Nucleus accumbens (tissue), 56 donors: Measurements from ENCODE around the gene GPR25.

Experiments used
- DNase-seq, 56 donors: peaks; one replicate each; lab custom pipeline; 2025; lab: John Stamatoyannopoulos, UW

The GPR25 gene

GRCh38 chr1:200892958-200893357 lies 20.2 kb downstream of the GPR25 start:
- DNase-seq, result no peak

GRCh38 chr1:200893411-200893901 lies 20.7 kb downstream of the GPR25 start:
- no peak for DNase-seq

DNA sequence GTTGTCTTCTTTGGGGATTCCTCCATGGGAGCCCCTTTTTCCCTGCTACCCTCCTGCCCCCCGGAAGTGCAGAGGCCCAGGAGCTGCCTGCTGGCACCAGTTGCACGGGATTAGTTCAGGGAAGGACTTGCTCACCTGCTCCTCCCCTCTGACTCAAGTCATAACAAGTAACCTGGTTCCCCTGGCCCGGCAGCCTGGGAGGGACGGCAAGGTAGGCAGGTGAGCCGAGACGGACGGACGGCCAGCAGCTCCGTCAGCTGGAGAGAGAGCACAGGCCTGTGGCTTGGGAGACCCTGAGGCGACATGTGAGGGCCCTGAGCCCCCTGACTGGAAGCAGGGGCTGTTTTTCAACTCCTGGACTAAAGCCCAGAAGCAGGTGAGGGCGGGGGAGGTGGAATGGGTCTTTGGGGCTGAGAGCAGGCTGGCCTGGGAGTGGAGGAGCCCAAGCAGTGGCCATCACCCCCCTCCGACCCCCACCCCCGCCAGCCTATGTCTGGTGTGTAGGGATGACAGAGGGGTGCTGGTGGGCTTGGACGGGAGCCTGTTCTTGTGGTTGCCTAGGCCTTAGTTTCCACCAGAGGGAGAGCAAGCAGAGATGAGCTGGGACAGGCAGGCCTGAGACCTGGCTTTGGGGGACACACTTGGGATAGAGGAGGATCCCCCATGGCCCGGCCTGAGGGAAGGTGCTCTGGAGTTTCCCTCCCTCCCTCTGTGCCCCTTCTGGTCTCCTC lies 22.1 kb downstream of the GPR25 start, which contains the start of gene INAVA:
Gene INAVA, plus strand, starts transcription at position 189 of the 731 bp plus-strand sequence. CDS start 3,501 bp downstream, outside the sequence.
- DNase-seq, result no peak

DNA sequence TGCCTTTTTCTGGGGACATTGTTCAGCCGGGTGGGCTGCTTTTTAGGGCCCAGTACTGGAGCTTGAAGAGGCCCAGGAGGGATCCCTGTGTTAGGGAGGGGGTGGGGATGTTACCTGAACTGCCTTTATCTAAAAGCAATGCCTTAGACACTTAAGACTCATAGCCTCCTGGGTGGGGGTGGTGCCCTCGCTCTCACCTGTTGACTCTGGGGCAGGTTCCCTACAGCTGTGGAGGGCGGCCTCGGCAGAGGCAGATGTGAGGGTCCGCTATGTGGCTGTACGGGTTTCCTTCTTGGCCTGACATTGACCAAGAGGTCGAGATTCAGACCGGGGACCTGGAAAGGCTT lies 22.6 kb downstream of the GPR25 start:
- no peak for DNase-seq

- DNase-seq, result no peak
These were observed 23.2 kb downstream of the GPR25 start for GRCh38 chr1:200895801-200896530.

DNA sequence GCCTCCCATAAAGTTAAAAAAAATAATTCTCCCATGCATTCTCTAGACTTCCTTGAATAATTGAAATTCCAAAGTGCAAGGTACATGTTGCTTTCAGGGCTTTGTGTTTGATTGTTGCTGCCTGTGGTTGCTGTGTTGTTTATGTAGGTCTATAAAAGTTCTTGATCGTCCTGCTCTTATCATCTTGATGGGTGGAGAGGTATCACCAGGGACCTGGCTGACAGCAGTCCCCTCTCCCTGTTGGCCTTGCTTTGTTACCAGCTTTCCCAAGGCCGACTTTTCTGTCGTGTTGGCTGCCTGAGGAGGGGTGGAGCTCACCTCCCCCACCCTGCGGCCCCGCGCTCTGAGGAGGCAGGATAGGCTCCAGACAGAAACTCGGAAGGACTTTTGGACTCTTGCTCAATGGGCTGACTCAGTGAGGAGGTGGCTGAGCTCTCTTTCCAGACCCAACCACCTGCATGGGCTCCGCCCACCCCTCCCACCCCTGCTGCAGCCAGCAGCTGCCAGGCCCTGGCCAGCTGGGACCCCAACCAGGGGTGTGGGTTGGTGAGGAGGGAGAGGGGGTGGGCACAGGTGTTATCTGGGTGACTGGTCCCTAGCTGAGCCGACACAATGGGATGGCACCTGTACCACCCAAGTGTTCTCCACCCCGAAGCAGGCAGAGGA lies 23.9 kb downstream of the GPR25 start:
- no peak for DNase-seq

- no peak for DNase-seq
These were observed 24.5 kb downstream of the GPR25 start for GRCh38 chr1:200897259-200897658.

DNA sequence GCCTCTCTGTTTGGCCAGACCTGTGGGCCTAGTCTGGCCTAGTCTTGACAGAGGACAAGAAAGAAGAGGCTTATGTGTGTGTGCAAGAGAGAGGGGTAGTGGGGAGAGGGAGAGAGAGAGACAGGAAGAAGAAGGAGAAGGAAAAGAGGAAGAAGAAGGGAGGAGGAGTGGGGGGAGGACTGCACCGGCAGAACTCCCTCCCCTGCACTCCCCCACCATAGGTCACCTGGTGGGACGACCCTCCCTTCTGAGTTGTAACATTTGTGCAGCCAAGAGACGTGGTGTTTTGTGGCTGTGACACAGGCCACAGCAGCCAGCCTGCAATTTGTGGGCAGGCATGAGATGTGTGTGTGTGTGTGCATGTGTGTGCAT lies 26.2 kb downstream of the GPR25 start:
- DNase-seq, result no peak

DNA sequence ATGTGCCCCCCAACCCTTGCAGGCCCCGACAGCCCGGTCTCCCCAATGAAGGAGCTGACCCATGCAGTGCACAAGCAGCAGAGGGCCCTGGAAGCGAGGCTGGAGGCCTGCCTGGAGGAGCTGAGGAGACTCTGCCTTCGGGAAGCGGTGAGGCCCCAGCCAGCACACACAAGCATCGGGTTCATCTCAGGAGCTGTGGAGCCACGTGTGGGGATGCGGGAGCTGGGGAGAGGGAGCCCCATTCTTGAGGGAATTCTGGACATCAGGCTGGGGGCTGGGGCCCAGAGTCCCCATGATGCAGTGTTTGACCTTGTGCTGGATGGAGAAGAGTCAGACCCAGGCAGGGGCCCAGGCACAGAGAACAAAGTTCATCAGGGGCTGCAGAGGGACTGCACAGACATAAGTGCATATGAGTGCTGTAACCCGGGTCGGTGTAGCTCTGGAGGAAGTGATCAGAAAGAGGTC lies 26.7 kb downstream of the GPR25 start:
- no peak for DNase-seq

GRCh38 chr1:200899954-200900867 lies 27.4 kb downstream of the GPR25 start:
- DNase-seq, result no peak

GRCh38 chr1:200900877-200901276 lies 28.1 kb downstream of the GPR25 start:
- DNase-seq, result no peak

GRCh38 chr1:200901350-200901749 lies 28.6 kb downstream of the GPR25 start:
- no peak for DNase-seq

- no peak for DNase-seq
These were observed 29.1 kb downstream of the GPR25 start for GRCh38 chr1:200901796-200902444.

- no peak for DNase-seq
These were observed 31.0 kb downstream of the GPR25 start for GRCh38 chr1:200903793-200904192.

DNA sequence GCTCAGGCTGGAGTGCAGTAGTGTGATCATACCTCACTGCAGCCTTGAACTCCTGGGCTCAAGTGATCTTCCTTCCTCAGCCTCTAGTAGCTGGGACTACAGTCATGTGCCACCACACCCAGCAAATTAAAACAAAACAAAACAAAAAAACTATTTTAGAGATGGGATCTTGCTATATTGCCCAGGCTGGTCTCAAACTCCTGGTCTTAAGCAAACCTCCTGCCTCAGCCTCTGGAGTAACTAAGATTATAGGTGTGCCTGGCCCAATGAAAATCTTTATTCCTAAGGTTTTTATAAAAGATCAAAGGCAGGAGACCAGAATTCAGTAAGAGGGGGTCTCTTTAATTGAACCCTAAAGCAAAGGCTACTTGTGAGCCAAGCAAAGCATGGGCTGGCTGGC lies 32.0 kb downstream of the GPR25 start:
- DNase-seq, result no peak

GRCh38 chr1:200905411-200906052 lies 32.8 kb downstream of the GPR25 start:
- DNase-seq, result no peak

GRCh38 chr1:200906491-200906890 lies 33.7 kb downstream of the GPR25 start:
- no peak for DNase-seq

DNA sequence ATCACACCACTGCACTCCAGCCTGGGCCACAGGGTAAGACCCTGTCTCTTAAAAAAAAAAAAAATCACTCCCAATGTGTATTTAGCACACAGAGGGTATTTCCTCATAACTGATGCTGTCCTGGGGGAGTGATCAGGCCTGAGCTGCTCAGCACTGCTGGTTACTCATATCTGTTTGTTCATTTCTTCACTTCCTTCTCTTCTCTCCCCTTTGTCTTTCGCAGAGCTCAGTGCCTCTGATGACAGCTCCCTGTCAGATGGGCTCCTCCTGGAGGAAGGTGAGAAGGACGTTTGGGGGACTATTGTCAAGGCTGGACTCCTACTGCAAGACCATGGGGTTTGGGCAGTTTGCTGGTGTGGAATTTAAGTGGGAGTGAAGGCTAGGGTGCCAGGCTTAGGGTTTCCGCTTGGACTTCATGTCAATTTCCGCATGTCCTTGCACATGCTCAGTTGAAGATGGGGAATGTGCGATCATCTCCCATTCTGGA lies 34.9 kb downstream of the GPR25 start:
- DNase-seq, result no peak
